Large intestine (tissue), 3 donors: ENCODE data around the gene MOV10L1. TPM values are rescaled to one million over a fixed set of nuclear protein-coding genes. Genes with fewer than 3 reads are reported as not detected.
A peak's percentile ranks its signal among the peaks of the same experiment; 100 is the strongest.
"Not testable (repeated sequence)": the region's sequence is repeated elsewhere in the genome, so short reads cannot be mapped to it uniquely, and the experiment has no call there.

Experiments used
- DNase-seq, 2 donors: peaks; one replicate each; pipeline versions ENCODE4 v3.0.0 to v3.0.0-alpha.2; 2013
- H3K27ac ChIP-seq: one replicate; pipeline ENCODE4 v1.5.1; 2013; ENCODE audit warnings: low read length
- H3K27me3 ChIP-seq: 2 replicates; pipeline ENCODE4 v1.6.1; 2013; ENCODE audit warnings: low read length; ENCODE audit not compliant: control insufficient read depth, insufficient read depth
- H3K36me3 ChIP-seq: 2 replicates; pipeline ENCODE4 v1.6.1; 2013; ENCODE audit warnings: low read length; ENCODE audit not compliant: control insufficient read depth, insufficient read depth
- H3K4me1 ChIP-seq: one replicate; pipeline ENCODE4 v1.6.1; 2013; ENCODE audit warnings: low read length; ENCODE audit not compliant: control insufficient read depth, insufficient read depth
- H3K4me3 ChIP-seq: one replicate; pipeline ENCODE4 v1.5.1; 2013; ENCODE audit warnings: low read length
- H3K9me3 ChIP-seq: one replicate; pipeline ENCODE4 v1.6.1; 2013; ENCODE audit warnings: mild to moderate bottlenecking, low read depth, low read length, moderate library complexity; ENCODE audit not compliant: control insufficient read depth
- WGBS: methylation state at CpG from one replicate; pipeline ENCODE4 v1.1.5; 2013; ENCODE audit warnings: low lambda C conversion rate; ENCODE audit not compliant: insufficient coverage; 5-methylcytosine and 5-hydroxymethylcytosine counted together
- polyA plus RNA-seq: library from polyadenylated mRNA; unstranded; fragments of 120-200 nt; gene quantifications from one replicate; pipeline ENCODE4 v1.2.1, GENCODE V29; 2013

Gene MOV10L1
- polyA plus RNA-seq, 1 donor = 2.3 TPM

- H3K4me3 ChIP-seq = no peak overlapping the region
- no peaks in the 10 kb centered on the region for H3K4me1 ChIP-seq
- peaks cover 7% of the 10 kb centered on the region for H3K27me3 ChIP-seq
- peaks cover 13% of the 10 kb centered on the region for H3K9me3 ChIP-seq
- DNase-seq = no peak
- no peaks in the 10 kb centered on the region for H3K36me3 ChIP-seq
- WGBS = no CpG with 5 or more reads among the region's 23 CpGs
- H3K27ac ChIP-seq = no peak overlapping the region
Measured at GRCh38 chr22:50161508-50162390, 71.9 kb downstream of the MOV10L1 start.

- Histone ChIP-seq H3K4me1 (no peaks in the 10 kb centered on the region), H3K27ac (no peak overlapping the region), H3K4me3 (no peak overlapping the region), H3K36me3 (no peaks in the 10 kb centered on the region), H3K27me3 (peaks cover 9% of the 10 kb centered on the region), H3K9me3 (peaks cover 13% of the 10 kb centered on the region)
- no peak for DNase-seq
- no CpG with 5 or more reads among the region's 10 CpGs for WGBS
Measured at GRCh38 chr22:50162391-50162956, 72.7 kb downstream of the MOV10L1 start.

- Histone ChIP-seq H3K4me1 (no peaks in the 10 kb centered on the region), H3K36me3 (no peaks in the 10 kb centered on the region), H3K4me3 (no peak overlapping the region), H3K27me3 (peaks cover 17% of the 10 kb centered on the region), H3K9me3 (peaks cover 13% of the 10 kb centered on the region), H3K27ac (no peak overlapping the region)
- no CpG with 5 or more reads among the region's 28 CpGs for WGBS
- no peak for DNase-seq
Measured at GRCh38 chr22:50165436-50166123, 75.8 kb downstream of the MOV10L1 start.

DNA sequence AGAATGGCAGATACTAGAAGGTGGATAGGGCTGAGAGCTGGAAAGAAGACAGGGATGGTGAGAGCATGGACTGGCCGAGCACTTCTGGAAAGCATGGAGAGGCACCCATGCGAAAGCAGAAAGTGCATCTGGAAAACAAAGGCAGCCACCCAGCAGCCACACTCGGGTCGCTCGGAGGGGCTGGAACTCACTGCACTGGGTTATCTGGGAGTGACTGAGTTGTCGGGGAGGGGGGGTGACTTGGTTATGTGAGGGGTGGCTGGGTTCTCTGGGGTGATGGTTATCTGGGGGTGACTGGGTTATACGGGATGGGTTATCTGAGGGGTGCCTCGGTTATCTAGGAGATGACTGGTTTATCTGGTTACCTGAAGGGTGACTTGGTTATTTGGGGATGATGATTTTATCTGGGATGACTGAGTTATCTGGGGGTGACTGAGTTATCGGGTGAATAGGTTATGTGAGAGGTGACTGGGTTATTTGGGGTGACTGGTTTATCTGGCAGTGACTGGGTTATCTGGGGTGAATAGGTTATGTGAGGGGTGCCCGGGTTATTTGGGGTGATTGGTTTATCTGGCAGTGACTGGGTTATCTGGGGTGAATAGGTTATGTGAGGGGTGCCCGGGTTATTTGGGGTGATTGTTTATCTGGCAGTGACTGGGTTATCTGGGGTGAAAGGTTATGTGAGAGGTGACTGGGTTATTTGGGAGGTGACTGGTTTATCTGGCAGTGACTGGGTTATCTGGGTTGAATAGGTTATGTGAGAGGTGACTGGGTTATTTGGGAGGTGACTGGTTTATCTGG is 78.1 kb downstream of the MOV10L1 start:
- H3K27me3 ChIP-seq = peaks cover 32% of the 10 kb centered on the region
- no peak for DNase-seq
- WGBS = no CpG with 5 or more reads among the region's 11 CpGs

GRCh38 chr22:50168490-50169180 is 78.8 kb downstream of the MOV10L1 start:
- no CpG with 5 or more reads among the region's 5 CpGs for WGBS
- not testable (repeated sequence) for H3K4me3 ChIP-seq
- H3K27me3 ChIP-seq = peaks cover 32% of the 10 kb centered on the region

More for the DNA sequence above, 78.1 kb downstream of the MOV10L1 start:
- Histone ChIP-seq H3K4me1 (peaks cover 13% of the 10 kb centered on the region), H3K4me3 (no peak overlapping the region), H3K36me3 (no peaks in the 10 kb centered on the region), H3K9me3 (peaks cover 13% of the 10 kb centered on the region), H3K27ac (no peak overlapping the region)

DNA sequence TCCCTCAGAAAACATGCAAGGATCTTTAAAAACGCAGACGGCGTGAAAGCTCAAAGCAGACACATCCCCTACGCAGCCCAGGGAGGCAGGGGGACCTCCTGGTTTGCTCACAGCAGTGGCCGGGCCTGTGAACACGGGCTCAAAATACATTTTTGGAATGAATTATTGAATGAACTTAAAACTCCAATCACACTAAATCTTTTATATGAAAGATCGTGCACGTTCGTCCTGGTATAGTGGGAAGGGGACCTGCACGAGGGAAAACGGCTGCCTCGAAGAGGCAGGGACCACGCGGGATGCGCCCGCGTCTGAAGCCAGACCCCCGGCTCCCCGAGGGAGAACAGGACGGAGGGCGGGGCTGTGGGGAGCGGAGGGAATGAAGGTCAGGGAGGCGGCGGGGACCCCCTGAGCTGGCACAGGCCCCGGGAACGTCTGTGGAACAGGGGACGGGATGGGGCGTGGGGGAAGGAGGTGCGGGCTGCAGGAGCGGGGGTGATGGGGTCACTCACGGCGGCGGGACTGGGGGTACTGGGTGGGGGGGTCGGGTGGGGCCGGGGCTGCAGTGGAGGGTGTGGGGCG is 79.5 kb downstream of the MOV10L1 start:
- H3K36me3 ChIP-seq = no peaks in the 10 kb centered on the region
- no peak overlapping the region for H3K27ac ChIP-seq
- no peak for DNase-seq
- peaks cover 13% of the 10 kb centered on the region for H3K9me3 ChIP-seq
- H3K4me1 ChIP-seq = peaks cover 13% of the 10 kb centered on the region
- H3K27me3 ChIP-seq = peaks cover 32% of the 10 kb centered on the region
- H3K4me3 ChIP-seq = no peak overlapping the region
- no CpG with 5 or more reads among the region's 36 CpGs for WGBS

More at GRCh38 chr22:50168490-50169180, 78.8 kb downstream of the MOV10L1 start:
- DNase-seq, H3K27ac ChIP-seq, H3K36me3 ChIP-seq: not testable (repeated sequence)
- Histone ChIP-seq H3K9me3 (peaks cover 13% of the 10 kb centered on the region), H3K4me1 (peaks cover 13% of the 10 kb centered on the region)

DNA sequence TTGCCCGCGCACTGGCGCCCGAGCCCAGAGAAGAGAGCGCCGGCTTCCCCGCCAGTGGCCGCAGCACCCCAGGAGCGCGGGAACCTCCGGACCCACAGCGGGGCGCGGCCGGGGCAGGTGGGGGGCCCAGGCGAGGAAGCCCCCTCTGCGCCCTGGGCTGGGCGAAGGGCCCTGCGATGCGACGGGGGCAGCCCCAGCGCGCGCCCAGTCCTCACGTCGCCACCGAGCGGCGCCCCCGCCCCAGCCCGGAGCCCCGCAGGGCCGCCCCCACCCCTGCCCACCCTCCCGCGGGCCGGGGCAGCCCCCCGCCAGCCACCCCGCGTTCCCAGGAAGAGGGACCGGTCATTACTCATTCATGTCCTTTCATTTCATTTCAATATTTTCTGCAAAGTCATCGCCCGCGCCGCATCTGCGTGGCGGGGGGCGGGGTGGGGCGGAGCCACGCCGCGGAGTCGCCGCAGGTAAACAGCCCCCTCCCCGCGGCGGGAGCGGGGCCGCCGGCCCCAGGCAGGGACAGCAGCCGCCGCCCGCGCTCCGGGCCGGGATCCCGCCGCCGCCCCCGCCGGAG is 80.1 kb downstream of the MOV10L1 start:
- H3K4me1 ChIP-seq = peaks cover 13% of the 10 kb centered on the region
- peaks cover 13% of the 10 kb centered on the region for H3K9me3 ChIP-seq
- no peak overlapping the region for H3K27ac ChIP-seq
- DNase-seq = no peak
- WGBS = no CpG with 5 or more reads among the region's 70 CpGs
- H3K4me3 ChIP-seq = no peak overlapping the region
- H3K27me3 ChIP-seq = peaks cover 32% of the 10 kb centered on the region
- no peaks in the 10 kb centered on the region for H3K36me3 ChIP-seq

- H3K27ac ChIP-seq = no peak within 1 kb of the TSS
- H3K36me3 ChIP-seq = no peaks in the 10 kb centered on the region
- H3K9me3 ChIP-seq = peaks cover 12% of the 10 kb centered on the region
- no CpG with 5 or more reads among the region's 105 CpGs for WGBS
- H3K27me3 ChIP-seq = peaks cover 34% of the 10 kb centered on the region
- no peak for DNase-seq
- peaks cover 13% of the 10 kb centered on the region for H3K4me1 ChIP-seq
- peak within 1 kb of the TSS; percentile 16 for H3K4me3 ChIP-seq
Measured at GRCh38 chr22:50170453-50171318, 80.9 kb downstream of the MOV10L1 start, which contains the start of gene PANX2. TSS of gene PANX2 (plus strand) at chr22:50170731. CDS start at chr22:50170731, 0 bp downstream.
